B cell (primary cell): ENCODE results near the gene MAPK14. TPM values are rescaled to one million over a fixed set of nuclear protein-coding genes. Genes with fewer than 3 reads are reported as not detected.

Source experiments
- ATAC-seq: fragments of 200-7000 bp; cut with Tn5 transposase; one replicate; pipeline ENCODE4 v1.10.0; 2021; ENCODE audit warnings: low read depth, mild to moderate bottlenecking, moderate number of reproducible peaks, moderate library complexity
- CTCF ChIA-PET: fragments of 350-600 bp; sonication (Branson Sonifier 250); formaldehyde crosslinking; loops from one replicate; lab custom pipeline; 2021; ENCODE audit warnings: antibody characterized with exemption, inconsistent platforms; lab: Charles Lee
- POLR2A ChIA-PET: fragments of 350-600 bp; sonication (Branson Sonifier 250); formaldehyde crosslinking; loops from one replicate; lab custom pipeline; 2021; ENCODE audit warnings: antibody characterized with exemption; lab: Charles Lee
- DNase-seq: peaks from one replicate; pipeline ENCODE4 v3.0.0; 2013
- H2AFZ ChIP-seq: 2 replicates; pipeline ENCODE4 v1.6.1; 2012; ENCODE audit warnings: mild to moderate bottlenecking, low read depth, low read length; ENCODE audit not compliant: insufficient read depth, poor library complexity, severe bottlenecking
- H3K27ac ChIP-seq, 2 donors: 1 replicate in 1 of 2; 2 replicates in 1 of 2; pipeline ENCODE4 v1.5.1; 2012 to 2013; ENCODE audit warnings: low read length in 2 of 2, mild to moderate bottlenecking in 2 of 2, moderate library complexity in 1 of 2
- H3K27me3 ChIP-seq, 4 experiments: fragments of 200-600 bp in 1 of 4; sonication (generic) in 1 of 4; replicated peaks in 1 of 4; 1 replicate in 2 of 4; 2 replicates in 2 of 4; pipeline versions ENCODE4 v1.6.1 to v1.7.0; 2013 to 2016; ENCODE audit warnings: low read length in 3 of 4, mild to moderate bottlenecking in 2 of 4, mixed read lengths in 1 of 4, moderate library complexity in 1 of 4; ENCODE audit not compliant: insufficient read depth in 4 of 4, control insufficient read depth in 3 of 4; ENCODE audit errors: control extremely low read depth in 1 of 4
- H3K36me3 ChIP-seq, 2 experiments: replicated peaks in 1 of 2; 1 replicate in 1 of 2; 2 replicates in 1 of 2; pipeline versions ENCODE4 v1.6.1 to v1.7.1; 2013; ENCODE audit warnings: low read length in 1 of 2; ENCODE audit not compliant: insufficient read depth in 2 of 2, control insufficient read depth in 1 of 2; ENCODE audit errors: control extremely low read depth in 1 of 2, extremely low read depth in 1 of 2
- H3K4me1 ChIP-seq, 2 donors: fragments of 200-600 bp in 1 of 2; sonication (generic) in 1 of 2; 1 replicate in 1 of 2; 2 replicates in 1 of 2; pipeline versions ENCODE4 v1.5.1 to v1.6.1; 2013 to 2017; ENCODE audit warnings: low read length in 2 of 2; ENCODE audit not compliant: control insufficient read depth in 2 of 2, insufficient read depth in 2 of 2
- H3K4me2 ChIP-seq: replicated peaks from 2 replicates; pipeline ENCODE3; 2012; ENCODE audit warnings: mild to moderate bottlenecking, low read depth, low read length; ENCODE audit not compliant: poor library complexity, severe bottlenecking
- H3K4me3 ChIP-seq, 5 experiments: fragments of 200-600 bp in 1 of 5; sonication (generic) in 1 of 5; 1 replicate in 3 of 5; 2 replicates in 2 of 5; pipeline versions ENCODE4 v1.5.1 to v1.7.0; 2011 to 2016; ENCODE audit warnings: low read length in 4 of 5, mild to moderate bottlenecking in 4 of 5, low read depth in 2 of 5, control low read depth in 1 of 5, moderate library complexity in 1 of 5; ENCODE audit not compliant: insufficient read depth in 1 of 5; ENCODE audit errors: control extremely low read depth in 1 of 5, extremely low read depth in 1 of 5
- H3K79me2 ChIP-seq: fragments of 200-600 bp; sonication (generic); one replicate; pipeline ENCODE4 v1.6.0; 2016; ENCODE audit warnings: low read length; ENCODE audit not compliant: control insufficient read depth, insufficient read depth
- H3K9ac ChIP-seq: fragments of 200-600 bp; sonication (generic); 2 replicates; pipeline ENCODE4 v1.6.1; 2017; ENCODE audit warnings: mild to moderate bottlenecking, low read length, moderate library complexity
- H3K9me3 ChIP-seq, 3 donors: one replicate each; pipeline versions ENCODE4 v1.6.1 to v1.7.1; 2013; ENCODE audit warnings: low read length in 2 of 3; ENCODE audit not compliant: control insufficient read depth in 2 of 3, insufficient read depth in 1 of 3; ENCODE audit errors: control extremely low read depth in 1 of 3
- H4K20me1 ChIP-seq: 2 replicates; pipeline ENCODE4 v1.6.0; 2012; ENCODE audit warnings: mild to moderate bottlenecking, low read length; ENCODE audit not compliant: insufficient read depth, control insufficient read depth, poor library complexity, severe bottlenecking
- H3K27ac Mint-ChIP-seq: one replicate; pipeline ENCODE4 v1.8.0; 2021; ENCODE audit warnings: mixed read lengths
- H3K27me3 Mint-ChIP-seq: one replicate; pipeline ENCODE4 v1.8.0; 2021; ENCODE audit warnings: mixed read lengths
- H3K4me1 Mint-ChIP-seq: one replicate; pipeline ENCODE4 v1.8.0; 2021; ENCODE audit warnings: mixed read lengths
- H3K4me3 Mint-ChIP-seq: one replicate; pipeline ENCODE4 v1.8.0; 2021; ENCODE audit warnings: mixed read lengths
- H3K9me3 Mint-ChIP-seq: one replicate; pipeline ENCODE4 v1.8.0; 2022; ENCODE audit warnings: mixed read lengths; ENCODE audit not compliant: insufficient read depth
- CTCF ChIP-seq: fragments of 200-600 bp; IDR thresholded peaks from one replicate; pipeline ENCODE4 v1.8.0; 2022; ENCODE audit warnings: antibody characterized with exemption, mild to moderate bottlenecking
- EZH2 ChIP-seq: IDR thresholded peaks from 2 replicates; pipeline ENCODE4 v1.6.1; 2012; ENCODE audit warnings: borderline replicate concordance, low read depth, mild to moderate bottlenecking, moderate library complexity, low read length; ENCODE audit not compliant: insufficient read depth, poor library complexity, severe bottlenecking
- WGBS: methylation state at CpG from one replicate; pipeline ENCODE4 v1.1.5; 2013; ENCODE audit warnings: missing lambda C conversion rate; ENCODE audit not compliant: insufficient coverage; 5-methylcytosine and 5-hydroxymethylcytosine counted together
- intact Hi-C: fragments of 100-400 bp; cut with micrococcal nuclease; formaldehyde crosslinking; loops from one replicate; pipeline ENCODE4 v1.10.0; 2022
- polyA plus RNA-seq: library from polyadenylated mRNA; depleted of rRNA; stranded (reverse); fragments of >200 nt; gene quantifications from 2 replicates; pipeline ENCODE4 v1.2.3, GENCODE V29; 2012
- total RNA-seq, 2 donors: library from RNA; stranded (reverse); fragments of 120-200 nt in 1 of 2; gene quantifications; 1 replicate in 1 of 2; 2 replicates in 1 of 2; pipeline versions ENCODE4 v1.2.3 to v1.2.4, GENCODE V29; 2013 to 2022

Gene MAPK14
- total and polyA plus RNA-seq, 2 donors (not counting 1 experiment from before 2014, with no cell fraction given), result 19.5 to 50.4 TPM

- no peak overlapping the region for H3K4me3 ChIP-seq
- peaks cover 2 to 5% of the 10 kb centered on the region in 2 donors for H3K4me1 ChIP-seq
- CTCF ChIA-PET, result no interaction called here
- intact Hi-C loops, result no loop called here
- no peak for TF ChIP-seq EZH2
- no peak for TF ChIP-seq CTCF
- 94% methylated on average over 8 of the region's 11 CpGs for WGBS
- no peaks in the 10 kb centered on the region for H4K20me1 ChIP-seq
- Mint-ChIP-seq H3K4me1 (peaks cover 5% of the 10 kb centered on the region), H3K4me3 (no peak overlapping the region), H3K27me3 (peaks cover 19% of the 10 kb centered on the region), H3K27ac (no peak overlapping the region), H3K9me3 (no peaks in the 10 kb centered on the region)
- no peaks in the 10 kb centered on the region for H3K79me2 ChIP-seq
- no peaks in the 10 kb centered on the region for H3K9me3 ChIP-seq
- DNase-seq (no peak), ATAC-seq (no peak)
- no peak overlapping the region for H2AFZ ChIP-seq
- no peak overlapping the region for H3K27ac ChIP-seq
- H3K4me2 ChIP-seq, result no peak overlapping the region
- no peak overlapping the region for H3K9ac ChIP-seq
- POLR2A ChIA-PET, result no interaction called here
- H3K36me3 ChIP-seq, result no peaks in the 10 kb centered on the region
- peaks cover 0 to 6% (median 6%) of the 10 kb centered on the region in 4 experiments for H3K27me3 ChIP-seq
These were observed 8.4 kb upstream of the MAPK14 start for GRCh38 chr6:36019167-36019566.

DNA sequence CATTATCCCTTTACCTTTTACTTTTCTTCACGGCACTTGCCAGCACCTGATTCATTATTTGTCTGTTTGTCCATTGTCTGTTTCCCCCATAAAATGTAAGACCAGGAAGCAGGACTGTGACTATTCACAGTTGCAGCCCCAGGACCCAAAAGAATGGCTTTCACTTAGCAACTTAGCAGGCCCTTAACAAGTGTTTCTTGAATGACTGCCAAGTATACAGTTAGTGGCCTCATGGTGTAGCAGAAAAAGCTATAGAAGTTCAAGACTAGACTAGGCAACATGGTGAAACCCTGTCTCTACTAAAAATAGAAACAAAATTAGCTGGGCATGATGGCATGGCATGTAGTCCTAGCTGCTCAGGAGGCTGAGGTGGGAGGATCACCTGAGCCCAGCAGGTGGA, 7.5 kb upstream of the MAPK14 start:
- H3K9ac ChIP-seq, result no peak overlapping the region
- ChIA-PET CTCF (no interaction called here), POLR2A (no interaction called here)
- H3K4me3 Mint-ChIP-seq, result no peak overlapping the region
- no peak overlapping the region for H2AFZ ChIP-seq
- no peak overlapping the region for H3K27ac Mint-ChIP-seq
- H3K4me1 Mint-ChIP-seq, result peaks cover 7% of the 10 kb centered on the region
- DNase-seq, result no peak
- intact Hi-C loops, result no loop called here
- no peak for ATAC-seq
- peaks cover 3 to 11% of the 10 kb centered on the region in 2 donors for H3K4me1 ChIP-seq
- no peaks in the 10 kb centered on the region for H3K9me3 Mint-ChIP-seq
- no peaks in the 10 kb centered on the region for H4K20me1 ChIP-seq
- WGBS, result no CpG with 5 or more reads among the region's 1 CpG
- H3K79me2 ChIP-seq, result no peaks in the 10 kb centered on the region
- no peak overlapping the region for H3K4me3 ChIP-seq
- H3K27me3 Mint-ChIP-seq, result peaks cover 22% of the 10 kb centered on the region
- no peaks in the 10 kb centered on the region for H3K36me3 ChIP-seq
- H3K27ac ChIP-seq, result no peak overlapping the region
- H3K9me3 ChIP-seq, result no peaks in the 10 kb centered on the region
- TF ChIP-seq EZH2 (no peak), CTCF (no peak)
- H3K27me3 ChIP-seq, result peaks cover 0 to 15% (median 10%) of the 10 kb centered on the region in 4 experiments
- H3K4me2 ChIP-seq, result no peak overlapping the region
